HG03097 (cell line): Measurements from ENCODE around the gene MARS2.
"Not testable (repeated sequence)": the region's sequence is repeated elsewhere in the genome, so short reads cannot be mapped to it uniquely, and the experiment has no call there.

ENCODE experiments used
- ATAC-seq: cut with Tn5 transposase; IDR thresholded peaks from one replicate; pipeline ENCODE4 v1.9.1; 2021; ENCODE audit not compliant: unreplicated experiment, low FRiP score

MARS2 gene

DNA sequence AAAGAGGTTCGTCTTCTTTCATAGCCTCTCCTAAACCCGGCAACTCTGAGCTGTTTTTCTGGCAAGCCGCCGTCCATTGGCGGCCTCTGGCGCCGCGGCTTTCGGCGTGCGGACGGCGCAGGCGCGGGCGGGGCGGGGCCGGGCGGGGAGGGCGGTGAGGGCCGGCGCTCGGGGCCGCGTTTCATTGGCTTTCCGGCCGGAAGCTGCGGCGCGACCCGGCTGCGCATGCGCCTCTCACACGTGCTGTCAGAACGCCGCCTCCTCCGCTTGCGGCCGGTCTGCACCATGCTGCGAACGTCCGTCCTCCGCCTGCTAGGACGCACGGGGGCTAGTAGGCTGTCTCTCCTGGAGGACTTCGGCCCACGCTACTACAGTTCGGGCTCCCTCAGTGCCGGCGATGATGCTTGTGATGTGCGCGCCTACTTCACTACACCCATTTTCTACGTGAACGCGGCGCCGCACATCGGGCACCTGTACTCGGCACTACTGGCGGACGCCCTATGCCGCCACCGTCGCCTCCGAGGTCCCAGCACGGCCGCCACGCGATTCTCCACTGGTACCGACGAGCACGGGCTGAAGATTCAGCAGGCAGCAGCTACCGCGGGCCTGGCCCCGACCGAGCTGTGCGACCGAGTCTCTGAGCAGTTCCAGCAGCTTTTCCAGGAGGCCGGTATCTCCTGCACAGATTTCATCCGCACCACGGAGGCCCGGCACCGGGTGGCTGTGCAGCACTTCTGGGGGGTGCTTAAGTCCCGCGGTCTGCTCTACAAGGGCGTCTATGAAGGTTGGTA is at the start of gene MARS2:
MARS2 (plus strand) TSS at position 249 of the 791 bp plus-strand sequence; CDS start at position 286, 37 bp downstream.
- ATAC-seq, result peak; percentile 68

DNA sequence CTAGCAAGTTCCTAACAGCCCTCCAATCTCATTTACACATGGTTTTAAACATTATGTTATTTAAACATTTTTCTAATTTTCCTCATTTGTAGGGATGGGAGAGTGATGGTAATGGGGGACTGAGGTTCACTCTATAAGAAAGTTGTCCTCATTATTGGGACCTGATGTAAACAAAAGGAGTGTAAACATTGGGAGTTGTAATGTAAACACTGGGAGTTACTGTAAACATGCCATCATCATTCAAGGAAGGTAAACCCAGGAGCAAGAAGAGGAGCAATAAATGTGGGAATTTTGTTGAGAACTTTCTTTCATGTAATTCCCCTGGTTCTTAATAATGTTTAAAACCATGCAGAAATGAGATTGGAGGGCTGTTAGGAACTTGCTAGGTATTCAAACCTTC is 47.6 kb upstream of the MARS2 start:
- no peak for ATAC-seq

DNA sequence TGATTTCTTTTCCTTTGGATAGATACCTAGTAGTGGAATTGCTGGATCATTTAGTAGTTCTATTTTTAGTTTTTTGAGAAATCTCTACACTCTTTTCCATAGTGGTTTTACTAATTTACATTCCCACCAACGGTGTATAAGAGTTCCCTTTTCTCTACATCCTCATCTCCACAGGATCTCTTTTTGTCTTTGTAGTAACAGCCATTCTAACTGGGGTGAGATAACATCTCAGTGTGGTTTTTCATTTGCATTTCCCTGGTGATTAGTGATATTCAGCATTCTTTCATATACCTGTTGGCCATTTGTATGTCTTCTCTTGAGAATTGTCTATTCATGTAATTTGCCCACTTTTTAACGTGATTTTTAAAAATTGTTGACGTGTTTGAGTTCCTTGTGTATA is 43.5 kb upstream of the MARS2 start:
- no peak for ATAC-seq

DNA sequence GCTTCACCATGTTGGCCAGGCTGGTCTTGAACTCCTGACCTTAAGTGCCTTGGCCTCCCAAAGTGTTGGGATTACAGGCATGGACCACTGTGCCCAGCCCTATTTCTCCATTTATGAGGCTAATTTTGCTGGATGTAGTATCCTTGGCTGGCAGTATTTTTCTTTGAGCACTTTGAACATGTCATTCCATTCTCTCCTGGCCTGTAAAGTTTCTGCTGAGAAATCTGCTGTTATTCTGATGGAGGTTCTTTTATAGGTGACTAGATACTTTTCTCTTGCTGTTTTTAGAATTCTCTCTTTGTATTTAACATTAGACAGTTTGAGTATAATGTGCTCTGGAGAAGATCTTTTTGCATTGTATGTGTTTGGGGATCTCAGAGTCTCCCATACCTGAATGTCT is 38.9 kb upstream of the MARS2 start:
- no peak for ATAC-seq

DNA sequence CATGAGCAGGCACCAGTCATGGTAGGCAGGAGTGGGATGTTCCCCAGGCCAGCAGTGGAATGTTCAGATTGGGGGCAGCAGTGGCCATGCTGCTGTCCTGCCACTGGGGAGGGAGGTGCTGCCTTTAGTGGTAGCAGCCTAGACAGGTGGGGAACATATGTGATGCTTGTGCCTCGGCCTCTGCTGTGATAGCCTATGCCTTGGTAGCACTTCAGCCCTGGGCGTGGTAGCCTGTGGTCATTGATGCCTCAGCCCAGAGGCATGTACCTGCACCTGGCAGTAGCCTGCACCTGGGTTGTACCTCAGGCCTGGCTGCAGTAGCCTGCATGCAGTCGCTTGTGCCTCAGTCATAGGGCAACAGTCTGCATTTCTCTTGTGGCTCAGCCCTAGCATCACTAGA is 36.9 kb upstream of the MARS2 start:
- no peak for ATAC-seq

DNA sequence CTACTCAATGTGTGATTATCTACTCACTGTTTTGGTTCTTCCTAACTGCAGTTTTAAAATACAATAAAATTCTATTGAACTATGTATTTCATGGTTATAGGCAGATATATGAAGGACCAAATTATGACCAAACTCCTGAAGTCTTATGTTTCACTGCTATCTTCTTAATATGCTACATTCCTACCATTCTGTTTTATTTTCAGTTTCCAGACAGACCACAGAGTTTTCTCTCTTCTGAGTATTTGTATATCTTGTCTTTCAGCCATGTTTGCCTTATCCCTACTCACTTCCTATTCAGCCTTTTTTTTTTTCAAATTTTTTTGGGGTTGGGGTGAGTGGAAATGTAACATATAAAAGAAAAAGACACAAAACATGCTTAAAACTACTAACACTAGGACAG is 36.1 kb upstream of the MARS2 start:
- ATAC-seq, result no peak

DNA sequence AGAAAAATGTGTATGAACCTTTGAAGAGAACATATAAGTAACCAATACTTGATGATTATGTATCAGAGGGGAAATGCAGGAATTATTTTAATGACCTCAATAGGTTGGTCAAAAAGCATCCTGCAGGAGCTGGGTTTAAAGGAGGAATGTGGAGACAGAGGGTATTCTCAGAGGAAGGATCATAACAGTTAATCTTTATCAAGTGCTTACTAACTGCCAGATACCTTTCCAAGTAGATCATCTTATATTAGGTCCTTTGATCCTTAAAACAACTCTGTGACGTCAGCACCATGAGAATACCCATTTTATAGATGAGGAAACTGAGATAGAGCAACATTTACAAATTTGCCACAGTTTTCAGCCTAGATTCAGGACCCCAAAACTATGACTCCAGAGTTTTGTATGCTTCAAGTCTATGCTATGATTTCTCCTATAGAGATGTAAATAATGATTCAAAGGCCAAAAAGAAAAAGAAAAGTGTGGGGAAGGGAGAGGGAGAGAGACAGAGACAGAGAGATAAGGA is 32.7 kb upstream of the MARS2 start:
- ATAC-seq, result no peak

DNA sequence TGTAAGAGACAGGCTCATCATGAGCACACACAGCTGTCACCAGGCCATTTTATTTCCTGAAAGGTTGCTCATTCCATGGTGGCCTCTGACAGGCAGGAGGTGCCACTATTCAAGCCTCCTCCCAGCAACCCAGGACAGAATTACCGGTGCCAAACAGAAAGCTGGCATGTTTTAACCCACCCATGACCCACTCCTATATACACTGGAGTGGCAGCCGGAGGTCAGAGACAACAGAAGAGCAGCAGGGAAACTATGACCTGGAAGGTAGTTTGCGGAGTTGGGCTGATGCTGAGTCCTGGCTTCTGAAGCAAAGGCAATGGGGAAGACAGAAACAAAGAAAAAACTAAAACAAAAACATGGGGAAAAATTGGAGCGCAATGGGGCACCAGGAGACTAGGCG is 32.1 kb upstream of the MARS2 start:
- ATAC-seq, result no peak

DNA sequence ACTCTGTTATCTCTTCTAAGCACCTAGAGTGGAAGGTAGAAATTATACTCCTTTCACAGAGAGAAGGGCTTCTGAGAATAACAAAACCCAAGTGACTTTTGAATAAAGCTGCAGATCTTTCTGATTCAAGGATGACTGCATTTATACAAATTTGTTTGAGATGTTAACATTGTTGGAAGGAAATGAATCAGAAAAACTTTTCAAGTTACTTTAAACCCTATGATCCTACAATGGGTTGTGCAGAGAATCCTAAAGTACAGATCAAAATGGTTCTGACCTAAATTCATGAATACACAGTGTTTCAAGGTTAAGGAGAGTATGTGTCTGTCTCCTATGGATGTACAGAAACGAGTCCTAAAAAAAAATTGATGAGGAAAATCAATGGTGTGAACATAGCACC is 31.6 kb upstream of the MARS2 start:
- ATAC-seq, result no peak

DNA sequence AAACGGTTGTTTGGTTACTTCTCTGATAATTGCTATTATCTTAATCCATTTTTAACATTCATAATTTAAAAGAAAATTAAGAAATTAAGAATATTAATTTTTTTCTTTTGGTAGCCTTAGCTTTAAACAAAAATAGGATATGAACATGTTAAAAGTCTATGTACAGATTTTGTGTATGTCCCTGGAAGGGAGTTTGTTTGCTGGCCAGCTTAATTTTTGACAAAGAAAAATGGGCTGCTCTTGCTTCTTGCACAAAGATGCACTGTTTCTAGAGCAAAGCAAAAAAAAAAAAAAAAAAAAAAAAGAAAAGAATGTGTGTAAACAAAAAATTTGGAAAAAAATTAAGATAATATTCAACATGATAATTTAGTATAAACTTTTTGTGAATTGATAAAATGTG is 31.1 kb upstream of the MARS2 start:
- ATAC-seq, result no peak

DNA sequence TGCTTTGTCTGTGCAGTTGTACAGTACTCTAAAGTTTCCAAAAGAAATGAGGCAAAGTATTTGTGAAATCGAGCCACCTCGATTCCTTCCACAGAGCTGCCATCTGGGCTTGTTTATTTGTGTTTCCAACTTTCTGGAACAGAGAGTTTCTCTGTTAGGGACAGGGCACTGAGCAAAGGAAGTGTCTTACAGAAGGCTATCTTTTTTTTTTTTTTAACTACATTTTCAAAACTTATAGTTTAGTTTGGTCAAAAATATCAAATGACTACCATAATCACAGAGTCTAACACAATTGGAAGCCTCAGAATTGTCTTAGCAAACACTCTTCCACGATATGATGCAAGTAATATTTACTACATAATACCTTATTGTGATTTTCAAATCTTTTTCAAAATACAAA is 30.6 kb upstream of the MARS2 start:
- ATAC-seq, result no peak

DNA sequence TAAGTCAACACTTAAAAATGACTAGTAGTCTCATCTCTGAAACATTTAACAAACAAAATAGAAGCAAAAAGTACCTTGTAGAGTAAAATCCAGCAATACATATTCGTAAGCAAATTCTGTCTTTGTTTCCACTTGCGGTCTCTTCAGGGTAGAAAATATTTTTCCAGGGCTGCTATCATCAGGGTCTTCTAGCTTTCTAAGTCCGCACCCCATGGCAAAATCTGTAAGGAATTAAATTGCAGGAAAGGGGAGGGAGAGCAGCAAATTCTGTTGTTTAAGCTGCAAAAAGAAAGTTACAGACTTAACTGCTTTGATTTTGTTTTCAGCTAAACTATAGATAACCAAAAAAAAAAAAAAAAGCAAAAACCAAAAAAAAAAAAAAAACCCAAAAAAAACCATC is 29.9 kb upstream of the MARS2 start, which contains the start of gene RFTN2:
RFTN2 (minus strand) TSS at position 342 of the 400 bp plus-strand sequence; CDS start at position 213, 129 bp downstream.
- ATAC-seq, result no peak

DNA sequence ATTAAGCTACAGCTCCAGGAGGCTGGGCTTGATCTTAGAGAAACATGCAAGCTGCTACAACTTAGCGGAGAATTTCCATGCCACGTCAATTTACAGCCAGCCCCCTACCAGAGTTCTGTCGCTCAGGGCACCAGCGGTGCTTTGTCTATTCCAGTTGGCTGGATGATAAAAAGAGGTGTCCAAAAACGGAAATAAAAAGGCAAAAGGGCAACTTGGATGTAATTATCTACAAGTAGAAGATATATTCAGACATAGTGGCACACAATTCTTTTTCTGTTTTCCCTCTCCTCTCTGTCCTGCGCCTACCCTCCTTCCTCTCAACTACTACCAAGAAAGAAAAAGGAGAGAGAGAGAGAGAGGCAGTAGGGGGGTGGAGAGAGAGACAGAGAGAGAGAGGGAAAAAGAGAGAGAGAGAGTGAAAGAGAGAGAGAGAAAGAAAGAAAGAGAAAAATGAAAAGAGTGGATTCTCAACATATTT is 29.4 kb upstream of the MARS2 start:
- no peak for ATAC-seq

DNA sequence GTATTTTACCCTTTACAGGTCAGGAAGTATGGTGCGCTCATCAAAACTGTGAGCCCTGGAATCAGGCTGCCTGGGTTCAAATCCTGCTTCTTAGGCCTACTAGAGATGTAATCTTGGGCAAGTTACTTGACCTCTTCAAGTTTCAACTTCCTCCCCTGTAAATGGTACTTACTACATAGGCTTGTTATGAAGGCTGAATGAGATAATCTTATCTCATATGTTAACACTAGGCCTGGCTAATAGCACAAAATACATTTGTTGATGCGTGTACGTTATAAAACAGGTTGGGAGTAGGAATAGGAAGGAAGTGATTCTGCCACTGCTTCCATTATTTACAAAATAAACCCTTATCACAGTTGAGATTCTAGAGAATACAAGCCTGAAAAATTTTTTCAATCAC is 28.1 kb upstream of the MARS2 start:
- ATAC-seq, result no peak

DNA sequence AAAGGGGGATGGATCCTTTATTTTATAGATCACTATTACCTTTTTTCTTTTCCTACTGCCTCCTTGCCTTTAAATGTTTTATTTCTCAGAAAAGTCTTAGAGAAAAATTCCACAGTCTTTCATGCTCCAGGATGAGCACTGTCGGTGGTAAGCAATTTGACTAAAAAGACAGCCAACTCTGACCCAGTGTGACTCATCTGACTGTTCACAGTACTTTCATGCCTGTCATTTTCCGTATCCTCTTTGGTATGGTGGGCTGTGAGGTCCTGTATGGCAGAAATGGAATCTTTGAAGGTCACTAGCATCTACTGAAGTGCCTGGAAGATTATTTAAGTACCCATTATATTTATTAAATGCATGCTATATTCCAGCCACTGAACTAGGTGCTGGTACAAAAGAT is 27.7 kb upstream of the MARS2 start:
- ATAC-seq, result no peak

DNA sequence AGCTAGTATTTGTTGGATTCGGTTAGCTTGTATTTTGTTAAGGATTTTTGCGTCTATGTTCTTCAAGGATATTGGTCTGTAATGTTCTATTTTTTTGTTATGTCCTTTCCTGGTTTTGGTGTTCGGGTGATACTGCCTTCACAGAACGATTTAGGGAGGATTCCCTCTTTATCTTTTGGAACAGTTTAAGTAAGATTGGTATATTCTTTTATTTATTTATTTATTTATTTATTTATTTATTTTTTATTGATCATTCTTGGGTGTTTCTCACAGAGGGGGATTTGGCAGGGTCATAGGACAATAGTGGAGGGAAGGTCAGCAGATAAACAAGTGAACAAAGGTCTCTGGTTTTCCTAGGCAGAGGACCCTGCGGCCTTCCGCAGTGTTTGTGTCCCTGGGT is 10.0 kb upstream of the MARS2 start:
- not testable (repeated sequence) for ATAC-seq

DNA sequence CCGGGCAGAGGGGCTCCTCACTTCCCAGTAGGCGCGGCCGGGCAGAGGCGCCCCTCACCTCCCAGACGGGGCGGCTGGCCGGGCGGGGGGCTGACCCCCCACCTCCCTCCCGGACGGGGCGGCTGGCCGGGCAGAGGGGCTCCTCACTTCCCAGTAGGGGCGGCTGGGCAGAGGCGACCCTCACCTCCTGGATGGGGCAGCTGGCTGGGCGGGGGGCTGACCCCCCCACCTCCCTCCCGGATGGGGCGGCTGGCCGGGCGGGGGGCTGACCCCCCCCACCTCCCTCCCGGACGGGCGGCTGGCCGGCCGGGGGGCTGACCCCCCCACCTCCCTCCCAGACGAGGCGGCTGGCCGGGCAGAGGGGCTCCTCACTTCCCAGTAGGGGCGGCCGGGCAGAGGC is 9.2 kb upstream of the MARS2 start:
- ATAC-seq, result not testable (repeated sequence)

DNA sequence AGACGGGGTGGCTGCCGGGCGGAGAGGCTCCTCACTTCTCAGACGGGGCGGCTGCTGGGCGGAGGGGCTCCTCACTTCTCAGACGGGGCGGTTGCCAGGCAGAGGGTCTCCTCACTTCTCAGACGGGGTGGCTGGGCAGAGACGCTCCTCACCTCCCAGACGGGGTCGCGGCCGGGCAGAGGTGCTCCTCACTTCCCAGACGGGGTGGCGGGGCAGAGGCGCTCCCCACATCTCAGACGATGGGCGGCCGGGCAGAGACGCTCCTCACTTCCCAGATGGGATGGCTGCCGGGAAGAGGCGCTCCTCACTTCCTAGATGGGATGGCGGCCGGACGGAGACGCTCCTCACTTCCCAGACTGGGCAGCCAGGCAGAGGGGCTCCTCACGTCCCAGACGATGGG is 8.6 kb upstream of the MARS2 start:
- ATAC-seq, result not testable (repeated sequence)

DNA sequence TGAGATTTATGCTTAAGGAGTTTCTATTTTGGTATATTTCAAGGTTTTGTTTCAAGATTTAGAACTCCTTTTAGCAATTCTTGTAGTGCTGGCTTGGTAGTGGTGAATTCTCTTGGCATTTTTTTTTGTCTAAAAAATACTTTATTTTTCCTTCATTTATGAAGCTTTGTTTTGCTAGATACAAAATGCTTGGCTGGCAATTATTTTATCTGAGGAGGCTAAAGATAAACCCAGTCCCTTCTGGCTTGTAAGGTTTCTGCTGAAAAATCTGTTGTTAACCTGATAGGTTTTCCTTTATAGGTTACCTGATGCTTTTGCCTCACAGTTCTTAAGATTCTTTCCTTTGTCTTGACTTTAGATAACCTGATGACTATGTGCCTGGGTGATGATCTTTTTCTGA is 5.4 kb upstream of the MARS2 start:
- not testable (repeated sequence) for ATAC-seq

DNA sequence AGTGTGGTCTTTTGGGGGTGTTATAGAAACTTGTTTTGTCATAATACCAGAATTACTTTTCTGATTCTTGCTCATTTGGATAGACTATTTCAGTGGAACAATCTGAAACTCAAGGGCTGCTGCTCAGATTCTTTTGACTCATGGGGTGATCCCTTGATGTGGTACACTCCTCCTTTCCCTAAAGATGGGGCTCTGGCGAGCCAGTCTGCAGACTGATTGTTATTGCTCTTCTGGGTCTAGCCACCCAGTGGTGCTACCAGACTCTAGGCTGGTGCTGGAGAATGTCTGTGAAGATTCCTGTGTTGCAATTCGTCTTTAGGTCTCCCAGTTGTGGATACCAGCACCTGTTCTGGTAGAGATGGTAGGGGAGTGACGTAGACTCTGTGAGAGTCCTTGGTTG is 4.2 kb upstream of the MARS2 start:
- no peak for ATAC-seq

DNA sequence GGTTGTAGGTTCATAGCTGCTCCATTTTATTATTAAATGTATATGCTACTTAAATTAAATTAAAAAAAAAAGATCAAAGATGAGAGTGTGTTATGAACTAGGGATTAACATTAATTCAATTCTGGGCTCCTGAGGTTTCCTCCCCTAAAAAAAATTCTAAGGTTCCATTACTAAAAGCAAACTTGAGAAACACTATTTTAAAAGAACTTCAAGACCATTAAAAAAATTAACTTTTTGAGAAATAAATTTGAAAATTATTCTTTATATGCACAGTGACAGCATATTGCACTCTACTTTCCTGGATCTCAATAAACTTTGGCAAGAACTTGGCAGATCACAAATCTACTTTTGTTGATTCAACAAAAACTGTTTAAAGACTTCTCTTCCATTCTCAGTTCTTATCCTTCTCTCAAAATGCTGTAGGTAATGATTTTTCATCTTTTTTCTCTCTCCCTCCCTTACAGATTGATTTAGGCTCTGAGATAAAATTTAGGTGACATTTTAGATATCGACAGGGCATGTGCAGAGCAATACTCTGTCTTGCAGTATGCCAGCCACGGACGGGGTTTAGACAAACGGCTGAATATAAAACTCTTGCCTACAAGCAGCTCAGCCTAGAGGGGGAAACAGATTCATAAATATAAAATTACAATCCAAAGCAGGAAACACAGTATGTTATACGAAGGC is 592 bp upstream of the MARS2 start:
- peak; percentile 30 for ATAC-seq
